Osteocyte (in vitro differentiated cells): ENCODE measurements around the gene LGR5. TPM values are rescaled to one million over a fixed set of nuclear protein-coding genes. Genes with fewer than 3 reads are reported as not detected.

Experiments
- DNase-seq: peaks from one replicate; pipeline ENCODE4 v3.0.0; 2021; ENCODE audit warnings: mixed read lengths; ENCODE audit not compliant: unreplicated experiment; ENCODE audit errors: extremely low spot score
- H3K27ac Mint-ChIP-seq: one replicate; pipeline ENCODE4 v1.8.0; 2021; ENCODE audit warnings: mild to moderate bottlenecking, mixed read lengths; ENCODE audit not compliant: unreplicated experiment
- H3K27me3 Mint-ChIP-seq: one replicate; pipeline ENCODE4 v1.8.0; 2021; ENCODE audit warnings: mixed read lengths; ENCODE audit not compliant: unreplicated experiment
- H3K36me3 Mint-ChIP-seq: one replicate; pipeline ENCODE4 v1.8.0; 2021; ENCODE audit warnings: mixed read lengths; ENCODE audit not compliant: unreplicated experiment
- H3K4me1 Mint-ChIP-seq: one replicate; pipeline ENCODE4 v1.8.0; 2021; ENCODE audit warnings: mixed read lengths; ENCODE audit not compliant: unreplicated experiment
- H3K4me3 Mint-ChIP-seq: one replicate; pipeline ENCODE4 v1.8.0; 2021; ENCODE audit warnings: mild to moderate bottlenecking, moderate library complexity, mixed read lengths; ENCODE audit not compliant: unreplicated experiment
- H3K9me3 Mint-ChIP-seq: one replicate; pipeline ENCODE4 v1.8.0; 2021; ENCODE audit warnings: mixed read lengths; ENCODE audit not compliant: unreplicated experiment
- total RNA-seq: library from RNA; stranded (reverse); gene quantifications from 2 replicates; pipeline ENCODE4 v1.2.1, GENCODE V29; 2021
- TF ChIP-seq, protein P1 (sequence below): fragments of 200-600 bp; sonication (generic); IDR thresholded peaks from 2 replicates; pipeline ENCODE4 v1.5.0; 2021; ENCODE audit warnings: antibody characterized with exemption, mild to moderate bottlenecking, moderate library complexity

The LGR5 gene
- total RNA-seq, 1 donor from 2014 or later: 55.8 TPM

DNA sequence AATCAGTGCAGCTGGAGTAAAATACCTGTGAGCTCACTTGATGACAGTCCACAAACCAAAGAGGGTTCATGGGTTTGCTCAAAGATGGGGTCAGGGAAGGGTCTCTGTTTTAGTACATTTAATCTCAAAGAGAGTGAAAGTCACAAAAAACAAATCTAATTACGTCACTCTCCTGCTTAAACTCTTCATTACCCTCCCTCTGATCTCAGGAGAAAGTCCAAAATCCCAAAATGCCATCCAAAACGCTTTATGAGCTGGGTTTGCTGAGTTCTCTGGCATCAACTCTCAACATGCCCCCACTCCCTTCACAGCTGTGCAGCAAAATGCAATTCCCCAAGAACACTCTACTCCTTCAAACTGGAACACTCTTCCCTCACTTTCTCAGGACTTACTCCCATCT is 40.4 kb upstream of the LGR5 start:
- Mint-ChIP-seq H3K27ac (peak overlapping the region; percentile 67), H3K9me3 (peaks cover 3% of the 10 kb centered on the region), H3K27me3 (no peaks in the 10 kb centered on the region), H3K36me3 (no peaks in the 10 kb centered on the region), H3K4me3 (no peak overlapping the region), H3K4me1 (peaks cover 40% of the 10 kb centered on the region)
- TF ChIP-seq, protein P1, sequence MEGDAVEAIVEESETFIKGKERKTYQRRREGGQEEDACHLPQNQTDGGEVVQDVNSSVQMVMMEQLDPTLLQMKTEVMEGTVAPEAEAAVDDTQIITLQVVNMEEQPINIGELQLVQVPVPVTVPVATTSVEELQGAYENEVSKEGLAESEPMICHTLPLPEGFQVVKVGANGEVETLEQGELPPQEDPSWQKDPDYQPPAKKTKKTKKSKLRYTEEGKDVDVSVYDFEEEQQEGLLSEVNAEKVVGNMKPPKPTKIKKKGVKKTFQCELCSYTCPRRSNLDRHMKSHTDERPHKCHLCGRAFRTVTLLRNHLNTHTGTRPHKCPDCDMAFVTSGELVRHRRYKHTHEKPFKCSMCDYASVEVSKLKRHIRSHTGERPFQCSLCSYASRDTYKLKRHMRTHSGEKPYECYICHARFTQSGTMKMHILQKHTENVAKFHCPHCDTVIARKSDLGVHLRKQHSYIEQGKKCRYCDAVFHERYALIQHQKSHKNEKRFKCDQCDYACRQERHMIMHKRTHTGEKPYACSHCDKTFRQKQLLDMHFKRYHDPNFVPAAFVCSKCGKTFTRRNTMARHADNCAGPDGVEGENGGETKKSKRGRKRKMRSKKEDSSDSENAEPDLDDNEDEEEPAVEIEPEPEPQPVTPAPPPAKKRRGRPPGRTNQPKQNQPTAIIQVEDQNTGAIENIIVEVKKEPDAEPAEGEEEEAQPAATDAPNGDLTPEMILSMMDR: no peak
- DNase-seq: no peak

DNA sequence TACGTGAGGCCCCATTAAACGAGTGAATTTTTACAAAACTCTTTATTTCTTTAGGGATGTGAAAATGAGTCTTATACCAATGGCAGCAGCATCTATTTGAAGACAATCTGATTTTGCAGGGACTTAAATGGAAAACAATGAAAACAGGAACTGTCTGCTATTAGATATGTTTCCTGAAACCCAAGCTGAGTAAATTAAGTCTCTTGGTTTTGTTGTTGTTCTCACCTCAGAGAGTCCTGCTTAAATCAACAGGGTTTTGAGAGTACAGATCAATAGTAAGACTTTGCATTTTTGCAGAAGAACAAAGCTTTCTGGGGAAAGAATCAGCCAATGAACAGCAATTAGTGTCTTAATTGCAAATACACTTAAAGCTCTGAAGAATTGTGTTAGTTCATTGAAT is 39.1 kb upstream of the LGR5 start:
- no peak for DNase-seq
- H3K4me3 Mint-ChIP-seq: no peak overlapping the region
- H3K36me3 Mint-ChIP-seq: peaks cover 5% of the 10 kb centered on the region
- peaks cover 14% of the 10 kb centered on the region for H3K9me3 Mint-ChIP-seq
- no peaks in the 10 kb centered on the region for H3K27me3 Mint-ChIP-seq
- TF ChIP-seq, protein P1: no peak
- no peak overlapping the region for H3K27ac Mint-ChIP-seq
- peaks cover 38% of the 10 kb centered on the region for H3K4me1 Mint-ChIP-seq

GRCh38 chr12:71405884-71406283 is 33.7 kb upstream of the LGR5 start:
- Mint-ChIP-seq H3K9me3 (peaks cover 33% of the 10 kb centered on the region), H3K4me1 (peaks cover 2% of the 10 kb centered on the region), H3K27me3 (no peaks in the 10 kb centered on the region), H3K27ac (no peak overlapping the region), H3K36me3 (peaks cover 5% of the 10 kb centered on the region), H3K4me3 (no peak overlapping the region)
- no peak for DNase-seq
- TF ChIP-seq, protein P1: no peak

DNA sequence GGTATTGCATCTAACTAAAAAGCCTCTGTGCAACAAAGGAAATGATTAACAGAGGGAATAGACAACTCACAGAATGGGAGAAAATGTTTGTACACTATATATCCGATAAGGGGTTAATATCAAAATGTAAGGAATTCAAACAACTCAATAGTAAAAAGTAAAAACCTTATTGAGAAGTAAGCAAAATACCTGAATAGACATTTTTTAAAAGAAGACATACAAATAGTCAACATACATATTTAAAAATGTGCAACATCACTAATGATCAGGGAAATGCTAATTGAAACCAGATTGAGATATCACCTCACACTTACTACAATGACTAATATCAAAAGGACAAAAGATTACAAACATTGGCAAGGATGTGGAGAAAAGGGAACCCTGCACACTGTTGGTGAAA is 31.9 kb upstream of the LGR5 start:
- Mint-ChIP-seq H3K4me1 (no peaks in the 10 kb centered on the region), H3K4me3 (no peak overlapping the region), H3K27ac (no peak overlapping the region), H3K36me3 (peaks cover 8% of the 10 kb centered on the region), H3K9me3 (peaks cover 48% of the 10 kb centered on the region), H3K27me3 (no peaks in the 10 kb centered on the region)
- TF ChIP-seq, protein P1: no peak
- DNase-seq: no peak

DNA sequence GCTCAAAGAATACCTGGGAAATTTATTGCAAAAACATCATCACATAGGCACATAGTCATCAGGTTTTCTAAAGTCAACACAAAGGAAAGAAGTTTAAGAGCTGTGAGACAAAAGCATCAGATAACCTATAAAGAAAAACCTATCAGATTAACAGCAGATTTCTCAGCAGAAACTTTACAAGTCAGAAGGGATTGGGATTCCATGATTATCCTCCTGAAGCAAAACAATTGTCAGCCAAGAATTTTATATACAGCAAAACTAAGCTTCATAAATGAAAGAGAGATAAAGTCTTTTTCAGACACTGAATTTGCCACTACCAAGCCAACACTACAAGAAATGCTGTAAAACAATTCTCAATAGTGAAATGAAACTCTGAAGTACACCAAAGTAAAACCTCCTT is 28.8 kb upstream of the LGR5 start:
- H3K27me3 Mint-ChIP-seq: no peaks in the 10 kb centered on the region
- no peak for DNase-seq
- no peaks in the 10 kb centered on the region for H3K4me1 Mint-ChIP-seq
- H3K27ac Mint-ChIP-seq: no peak overlapping the region
- peaks cover 6% of the 10 kb centered on the region for H3K36me3 Mint-ChIP-seq
- no peak overlapping the region for H3K4me3 Mint-ChIP-seq
- TF ChIP-seq, protein P1: no peak
- peaks cover 35% of the 10 kb centered on the region for H3K9me3 Mint-ChIP-seq
